Activated T-cell treated with anti-CD3 and anti-CD28 coated beads, Interleukin-2, amount 50 U/mL, for 1 hour (primary cell): ENCODE data around the gene MDFI.

Experiments used
- DNase-seq: peaks from one replicate; pipeline ENCODE4 v3.0.0-alpha.2; 2020

The MDFI gene

GRCh38 chr6:41674231-41675000 lies 36.1 kb downstream of the MDFI start:
- DNase-seq = no peak

DNA sequence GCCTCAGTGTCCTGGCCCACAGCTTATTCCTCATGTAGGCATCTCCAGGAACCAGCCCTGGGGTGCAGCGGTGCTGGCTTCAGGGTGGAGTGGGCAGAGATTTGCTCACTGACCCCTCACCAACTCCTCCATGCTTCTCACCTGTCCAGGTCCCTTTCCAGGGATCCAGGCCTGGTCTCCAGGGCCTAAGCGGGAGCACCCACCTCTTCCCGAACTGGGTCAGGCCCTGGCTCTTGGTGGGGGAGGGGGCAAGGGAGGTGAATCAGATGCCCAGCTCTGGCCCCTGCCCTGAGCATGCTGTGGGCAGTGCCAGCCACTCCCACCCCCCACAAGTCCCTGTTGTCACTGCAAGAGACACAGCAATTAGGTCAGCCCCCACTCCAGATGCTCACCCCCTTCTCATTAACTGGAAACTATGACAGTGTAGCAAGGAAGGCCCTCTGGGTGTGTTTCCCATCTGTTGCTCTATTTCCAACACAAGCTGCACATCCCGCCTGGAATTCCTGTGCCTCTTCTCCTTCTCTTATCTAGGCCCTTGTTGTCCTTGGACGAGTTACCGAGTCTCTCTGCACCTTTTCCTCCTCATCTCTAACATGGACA lies 37.0 kb downstream of the MDFI start:
- DNase-seq = no peak

GRCh38 chr6:41675992-41676391 lies 37.7 kb downstream of the MDFI start:
- DNase-seq = no peak

GRCh38 chr6:41676431-41676830 lies 38.2 kb downstream of the MDFI start:
- DNase-seq = no peak

GRCh38 chr6:41677124-41677921 lies 39.1 kb downstream of the MDFI start:
- no peak for DNase-seq

- no peak for DNase-seq
These were observed 40.3 kb downstream of the MDFI start for GRCh38 chr6:41678511-41679084.

- no peak for DNase-seq
These were observed 41.4 kb downstream of the MDFI start for GRCh38 chr6:41679696-41680095.

- no peak for DNase-seq
These were observed 42.1 kb downstream of the MDFI start for GRCh38 chr6:41680182-41680965.

DNA sequence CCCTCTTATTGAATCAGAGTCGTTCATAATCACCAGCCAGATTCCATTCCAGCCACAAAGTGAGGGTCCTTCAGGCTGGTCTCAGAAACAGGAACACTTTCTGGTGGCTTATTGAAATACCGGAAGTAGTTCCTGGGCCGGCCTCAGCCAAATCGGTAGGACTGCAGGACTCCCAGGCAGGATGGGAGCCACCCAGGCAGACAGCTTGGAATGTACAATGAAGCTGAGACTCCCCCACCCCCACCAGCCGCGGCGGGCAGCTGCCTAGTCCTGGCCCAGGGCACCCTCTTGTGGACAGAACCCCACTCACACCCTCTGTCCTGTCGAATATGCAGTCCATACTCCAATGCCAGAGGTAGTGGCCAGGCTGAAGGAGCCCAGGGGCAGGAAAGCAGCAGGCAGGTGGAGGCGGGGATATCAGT lies 43.8 kb downstream of the MDFI start:
- DNase-seq = peak; percentile 69

DNA sequence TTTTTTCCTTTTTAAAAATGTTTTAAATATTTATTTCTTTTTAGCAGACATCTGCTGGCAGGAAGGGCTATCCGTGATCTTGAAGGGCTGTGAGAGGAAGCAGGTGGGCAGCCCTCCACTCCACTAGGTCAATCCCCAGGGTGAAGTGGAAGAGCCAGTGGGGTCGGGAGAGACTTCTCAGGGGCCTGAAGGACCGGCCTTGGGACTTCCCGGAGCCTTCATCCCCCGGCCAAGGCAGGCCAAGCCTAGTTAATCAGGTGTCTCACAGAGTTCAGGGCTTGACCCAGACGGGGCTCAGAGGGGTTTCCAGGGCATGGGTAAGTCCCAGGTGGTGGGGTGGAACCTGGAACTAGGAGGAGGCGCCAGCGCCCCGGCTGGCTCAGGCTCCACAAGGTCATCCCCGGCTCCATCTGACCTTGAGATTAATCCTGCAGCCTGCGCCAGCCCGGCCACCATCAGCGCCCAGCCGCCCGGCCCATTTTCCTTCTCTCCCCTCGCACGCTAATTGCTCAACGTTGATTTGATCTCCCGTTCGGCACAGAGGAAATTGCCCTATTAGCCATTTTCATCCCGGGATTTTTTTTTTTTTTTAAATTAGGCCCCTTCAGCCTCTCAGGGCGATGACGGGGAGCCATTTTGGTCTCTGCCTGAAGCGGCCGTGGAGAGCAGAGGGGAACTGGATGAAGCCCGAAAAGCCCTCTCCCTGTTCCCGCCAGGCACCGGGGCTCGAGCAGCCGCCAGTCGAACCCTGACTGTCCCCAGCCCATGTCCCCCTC lies 44.4 kb downstream of the MDFI start:
- DNase-seq = peak; percentile 32

DNA sequence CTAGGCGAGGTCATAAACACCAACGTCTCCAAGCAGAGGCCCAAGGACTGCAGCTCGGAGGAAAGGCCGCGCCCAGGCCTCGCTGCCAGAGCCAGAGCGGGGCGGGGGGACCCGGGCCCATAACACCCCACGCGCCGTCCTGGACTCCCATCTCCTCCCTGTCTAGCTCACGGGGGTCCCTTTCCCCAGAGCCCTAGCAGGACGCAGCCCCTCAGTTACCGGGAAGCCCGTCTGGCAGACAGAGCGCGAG lies 44.9 kb downstream of the MDFI start:
- no peak for DNase-seq

DNA sequence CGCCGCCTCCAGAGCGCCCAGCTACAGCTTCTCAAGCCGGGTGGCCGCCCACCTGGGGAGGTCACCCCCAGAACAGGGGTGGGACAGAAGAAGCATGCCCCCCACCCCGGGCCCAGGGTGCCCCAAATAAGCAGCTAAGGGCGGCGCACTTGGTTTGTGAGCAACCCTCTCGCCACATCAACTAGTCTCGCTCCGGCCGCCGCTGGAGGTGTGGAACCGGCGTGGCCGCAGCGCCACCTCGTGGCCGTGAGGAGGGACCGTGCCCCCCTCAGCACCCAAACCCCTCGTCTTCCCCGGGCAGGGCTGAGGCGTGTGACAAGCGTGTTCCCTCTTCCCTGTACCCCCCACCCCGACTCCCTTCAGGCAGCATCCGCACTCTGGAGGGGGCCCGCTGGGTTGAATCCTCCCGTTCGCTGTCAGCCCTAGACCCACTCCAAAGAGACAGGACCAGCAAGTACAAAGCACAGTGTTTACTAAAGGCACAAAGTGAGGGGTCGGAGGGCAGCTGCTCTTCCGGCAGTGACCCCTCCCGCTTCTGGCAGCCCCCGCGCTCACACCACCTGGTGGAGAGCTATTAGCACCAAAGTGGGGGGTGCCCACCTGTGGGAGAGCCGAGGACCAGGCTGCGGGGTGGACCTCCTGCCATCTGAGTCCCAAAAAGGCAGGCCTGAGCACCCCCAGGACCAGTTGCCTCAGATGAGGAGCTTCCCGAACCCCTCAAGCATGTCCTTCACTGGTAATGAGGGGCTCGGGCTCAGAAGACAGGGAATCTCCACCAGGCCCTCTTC lies 45.4 kb downstream of the MDFI start:
- peak; percentile 83 for DNase-seq

DNA sequence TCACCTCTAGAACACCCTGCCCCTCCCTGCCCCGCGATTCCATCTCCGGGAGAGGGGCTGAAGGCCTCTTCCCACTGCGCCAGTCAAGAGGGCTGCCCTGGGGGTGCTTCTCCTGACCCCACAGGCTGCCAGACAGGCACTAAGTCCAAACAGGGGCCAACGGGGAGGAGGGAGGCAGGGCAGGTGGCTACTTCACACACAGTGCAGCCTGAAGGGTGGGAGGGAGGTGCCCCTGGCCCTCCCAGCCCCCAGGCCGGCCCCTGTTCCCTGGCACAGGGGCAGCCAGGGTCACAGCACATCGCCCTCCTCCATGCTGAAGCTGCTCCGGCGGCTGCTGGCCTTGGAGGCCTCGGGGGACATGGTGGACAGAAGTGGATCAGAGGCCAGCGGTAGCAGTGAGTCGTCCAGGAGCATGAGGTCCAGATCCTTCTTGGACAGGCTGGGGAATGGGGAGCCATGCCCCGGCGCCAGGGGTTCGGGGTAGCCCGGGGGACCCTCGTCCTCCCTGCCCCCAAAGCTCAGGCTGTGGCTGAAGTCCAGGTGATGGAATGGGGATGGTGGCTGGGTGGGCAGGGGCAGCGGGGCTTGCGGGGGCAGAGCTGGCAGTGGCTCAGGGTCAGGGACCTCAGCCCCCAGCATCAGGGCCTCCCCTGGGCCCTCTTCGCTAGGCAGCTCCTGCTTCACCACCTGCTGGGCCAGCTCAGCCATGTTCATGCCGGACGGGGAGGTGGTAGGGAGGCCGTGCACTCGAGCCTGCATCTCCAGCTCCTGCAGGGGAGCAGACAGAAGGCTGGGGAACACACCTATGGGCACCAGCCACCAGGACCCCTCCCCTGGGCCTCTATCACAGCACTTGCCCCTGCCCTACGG lies 46.3 kb downstream of the MDFI start:
- no peak for DNase-seq

GRCh38 chr6:41685641-41686380 lies 47.5 kb downstream of the MDFI start:
- DNase-seq = no peak

DNA sequence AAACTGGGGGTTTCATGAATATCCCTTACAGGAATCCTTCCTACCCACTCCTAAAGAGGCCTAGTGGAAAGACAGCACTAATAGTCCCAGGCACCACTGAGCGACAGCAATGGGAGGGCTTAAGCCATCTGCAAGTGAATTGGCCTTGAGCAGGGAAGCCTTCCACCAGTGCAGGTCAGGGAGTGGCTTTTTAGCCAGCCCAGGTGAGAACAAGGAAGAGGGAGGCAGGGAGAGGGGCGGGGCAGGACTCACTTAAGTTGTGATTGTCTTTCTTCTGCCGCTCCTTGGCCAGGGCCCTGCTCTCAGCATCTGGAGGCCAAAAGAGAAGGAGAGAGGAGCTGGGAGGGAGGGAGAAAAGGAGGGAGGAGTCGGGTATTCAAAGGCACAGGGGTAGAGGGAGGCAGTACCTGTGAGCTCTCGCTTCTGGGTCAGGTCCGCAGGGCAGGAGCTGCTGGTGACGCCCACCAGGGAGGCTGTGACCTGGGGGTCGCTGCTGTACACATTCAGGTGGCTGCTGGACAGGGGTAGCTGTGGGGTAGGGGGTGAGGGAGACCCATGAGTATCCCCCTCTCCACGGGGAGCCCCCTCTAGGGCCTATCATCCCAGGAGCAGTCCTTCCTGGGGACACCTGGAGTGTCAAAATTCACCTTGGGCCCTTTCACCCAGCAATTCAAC lies 49.4 kb downstream of the MDFI start:
- DNase-seq = no peak

- DNase-seq = no peak
These were observed 50.1 kb downstream of the MDFI start for GRCh38 chr6:41688256-41688965.

DNA sequence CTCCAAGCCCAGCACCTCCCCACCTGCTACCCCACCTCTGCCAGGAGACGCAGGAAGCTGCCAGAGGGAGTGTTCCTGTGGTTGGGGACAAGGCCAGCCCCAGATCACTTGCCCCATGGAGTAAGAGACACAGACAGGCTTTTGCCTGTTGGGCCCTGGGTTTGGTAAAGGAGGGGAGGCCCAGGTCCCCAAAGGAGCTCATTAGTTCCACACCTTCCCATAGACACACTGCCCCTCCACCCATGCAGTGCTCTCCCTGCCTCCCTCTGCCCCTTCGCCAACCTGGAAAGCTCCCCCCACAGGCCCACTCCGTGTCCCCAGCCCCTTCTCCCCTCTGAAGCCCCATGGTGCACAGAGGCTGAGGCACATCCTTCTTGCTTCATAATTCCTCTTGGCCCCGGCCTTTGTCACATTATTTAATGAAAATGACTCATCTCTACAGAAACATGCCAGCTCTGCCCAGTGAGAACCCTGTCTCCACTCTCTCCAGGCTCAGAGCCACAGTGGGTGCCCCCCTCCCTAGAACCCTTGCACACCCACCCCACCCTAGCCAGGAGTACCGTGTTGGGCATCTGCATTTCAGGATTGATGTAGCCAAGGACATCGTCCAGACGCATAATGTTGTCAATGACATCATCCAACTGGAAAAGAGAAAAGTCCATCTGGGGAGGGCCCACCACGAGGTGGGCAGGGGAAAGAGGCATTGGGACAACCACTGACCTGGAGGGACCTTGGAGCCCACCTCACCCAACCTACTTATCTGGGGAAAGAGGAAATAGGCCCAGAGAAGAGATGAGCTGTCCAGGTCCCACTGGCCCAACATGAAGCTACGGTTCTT lies 51.1 kb downstream of the MDFI start:
- DNase-seq = no peak
